Measurements from ENCODE around the gene SPARCL1.
"Not testable (repeated sequence)": the region's sequence is repeated elsewhere in the genome, so short reads cannot be mapped to it uniquely, and the experiment has no call there.

SPARCL1 gene

DNA sequence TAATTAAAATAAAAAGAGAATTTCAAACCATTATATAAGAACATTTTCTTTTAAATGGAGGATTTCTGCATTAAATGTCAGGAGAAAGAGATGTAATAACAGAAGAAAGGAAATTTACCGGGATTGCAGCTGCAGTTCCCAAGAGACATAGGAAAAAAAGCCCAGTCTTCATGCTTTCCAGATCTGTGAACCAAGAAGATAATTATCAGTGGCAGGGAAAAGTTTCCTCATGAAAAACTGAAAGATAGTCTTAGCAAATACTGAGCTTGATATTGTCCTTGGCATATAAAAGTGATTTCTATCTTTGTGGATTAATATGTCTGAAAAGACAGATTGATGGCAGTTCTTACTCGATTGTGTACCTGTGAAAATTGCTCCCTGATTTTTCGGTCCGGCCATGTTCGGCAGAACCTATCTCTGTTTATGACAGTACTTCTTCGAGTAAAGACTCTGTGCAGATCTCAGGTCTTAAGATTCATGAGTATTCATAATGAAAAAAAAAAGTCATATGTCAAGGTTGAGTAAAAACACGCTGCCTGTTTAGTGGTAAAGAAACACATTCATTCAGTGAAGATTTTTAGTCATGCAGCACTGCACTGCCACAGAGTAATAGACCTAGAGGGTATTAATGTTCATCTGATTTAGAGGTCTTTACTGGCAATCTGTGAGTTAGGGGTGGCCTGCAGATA, 29.6 kb downstream of the SPARCL1 start:
- ChIA-PET CTCF (no interaction called here), POLR2A (no interaction called here)
- TF ChIP-seq L3MBTL2 (conservative IDR thresholded peaks at IDR 0.05), result no peak
- TF ChIP-seq HDGF (IDR thresholded peaks at IDR 0.05; ENCODE audit: borderline replicate concordance), result no peak
- TF ChIP-seq FOXA1 (IDR thresholded peaks at IDR 0.05), result no peak
- TF ChIP-seq FOXK2 (IDR thresholded peaks at IDR 0.05), result no peak
- TF ChIP-seq NFRKB (IDR thresholded peaks at IDR 0.05), result no peak
- DNase-seq (ENCODE audit: extremely low spot score), result no peak

DNA sequence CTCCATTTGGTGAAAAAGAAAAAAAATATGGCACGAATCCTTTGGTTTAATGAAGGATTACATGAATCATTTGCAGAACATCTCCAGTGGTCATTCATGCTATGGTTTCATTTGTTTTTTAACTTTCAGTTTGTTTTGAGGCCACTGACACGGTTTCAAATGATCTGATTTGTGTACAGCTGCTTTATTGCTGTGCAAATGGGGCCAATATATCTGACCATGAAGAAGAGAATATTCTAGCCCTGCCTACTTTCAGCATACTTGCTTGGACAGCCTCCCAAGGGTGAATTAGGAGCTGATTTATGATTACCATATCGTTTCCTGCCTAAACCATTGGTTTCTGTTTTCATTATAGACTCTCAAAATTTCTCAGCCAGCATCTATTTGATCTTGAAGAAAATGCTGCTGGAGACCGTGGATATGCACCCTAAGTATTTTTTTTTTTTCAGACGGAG, 30.7 kb downstream of the SPARCL1 start:
- DNase-seq (ENCODE audit: extremely low spot score), result no peak
- TF ChIP-seq SUZ12 (IDR thresholded peaks at IDR 0.05) (no peak), CTBP1 (IDR thresholded peaks at IDR 0.05; ENCODE audit: borderline replicate concordance) (no peak), NFRKB (IDR thresholded peaks at IDR 0.05) (no peak), ZNF384 (IDR thresholded peaks at IDR 0.05) (no peak), FOXM1 (IDR thresholded peaks at IDR 0.05; ENCODE audit: borderline replicate concordance) (no peak), BHLHE40 (IDR thresholded peaks at IDR 0.05; ENCODE audit: borderline replicate concordance) (no peak), ARNT (IDR thresholded peaks at IDR 0.05) (no peak), FOXA1 (IDR thresholded peaks at IDR 0.05) (no peak), LEF1 (IDR thresholded peaks at IDR 0.05; ENCODE audit: borderline replicate concordance) (no peak), TARDBP (IDR thresholded peaks at IDR 0.05) (no peak), SP1 (IDR thresholded peaks at IDR 0.05) (no peak)
- TF ChIP-seq, protein P1, sequence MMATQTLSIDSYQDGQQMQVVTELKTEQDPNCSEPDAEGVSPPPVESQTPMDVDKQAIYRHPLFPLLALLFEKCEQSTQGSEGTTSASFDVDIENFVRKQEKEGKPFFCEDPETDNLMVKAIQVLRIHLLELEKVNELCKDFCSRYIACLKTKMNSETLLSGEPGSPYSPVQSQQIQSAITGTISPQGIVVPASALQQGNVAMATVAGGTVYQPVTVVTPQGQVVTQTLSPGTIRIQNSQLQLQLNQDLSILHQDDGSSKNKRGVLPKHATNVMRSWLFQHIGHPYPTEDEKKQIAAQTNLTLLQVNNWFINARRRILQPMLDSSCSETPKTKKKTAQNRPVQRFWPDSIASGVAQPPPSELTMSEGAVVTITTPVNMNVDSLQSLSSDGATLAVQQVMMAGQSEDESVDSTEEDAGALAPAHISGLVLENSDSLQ (IDR thresholded peaks at IDR 0.05), result no peak
- CTCF ChIA-PET, result interaction anchor here (0.5 to 0.7 kb wide), 3 partner anchors 63 to 457 kb away, joined by 3 read pairs; no protein-coding TSS in a partner anchor
- POLR2A ChIA-PET, result interaction anchor here (0.7 kb wide), 1 partner anchor 436 kb away, joined by 3 read pairs; no protein-coding TSS in a partner anchor

- DNase-seq (ENCODE audit: extremely low spot score), result no peak
- ChIA-PET CTCF (interaction anchor here (1.1 kb wide), 1 partner anchor 278 kb away, joined by 4 read pairs; no protein-coding TSS in a partner anchor), POLR2A (interaction anchor here (0.7 kb wide), 1 partner anchor 437 kb away, joined by 3 read pairs; no protein-coding TSS in a partner anchor)
- no peak for TF ChIP-seq HDGF (IDR thresholded peaks at IDR 0.05; ENCODE audit: borderline replicate concordance)
- no peak for TF ChIP-seq SUZ12 (IDR thresholded peaks at IDR 0.05)
- no peak for TF ChIP-seq ARNT (IDR thresholded peaks at IDR 0.05)
- TF ChIP-seq FOXM1 (IDR thresholded peaks at IDR 0.05; ENCODE audit: borderline replicate concordance), result no peak
- TF ChIP-seq FOXA1 (IDR thresholded peaks at IDR 0.05), result no peak
- no peak for TF ChIP-seq ELF4 (IDR thresholded peaks at IDR 0.05)
- TF ChIP-seq L3MBTL2 (conservative IDR thresholded peaks at IDR 0.05), result no peak
- no peak for TF ChIP-seq SP1 (IDR thresholded peaks at IDR 0.05)
- no peak for TF ChIP-seq CTBP1 (IDR thresholded peaks at IDR 0.05; ENCODE audit: borderline replicate concordance)
- TF ChIP-seq NFRKB (IDR thresholded peaks at IDR 0.05), result no peak
- TF ChIP-seq, protein P1 (IDR thresholded peaks at IDR 0.05), result no peak
Measured at GRCh38 chr4:87497578-87497977, 31.6 kb downstream of the SPARCL1 start.

DNA sequence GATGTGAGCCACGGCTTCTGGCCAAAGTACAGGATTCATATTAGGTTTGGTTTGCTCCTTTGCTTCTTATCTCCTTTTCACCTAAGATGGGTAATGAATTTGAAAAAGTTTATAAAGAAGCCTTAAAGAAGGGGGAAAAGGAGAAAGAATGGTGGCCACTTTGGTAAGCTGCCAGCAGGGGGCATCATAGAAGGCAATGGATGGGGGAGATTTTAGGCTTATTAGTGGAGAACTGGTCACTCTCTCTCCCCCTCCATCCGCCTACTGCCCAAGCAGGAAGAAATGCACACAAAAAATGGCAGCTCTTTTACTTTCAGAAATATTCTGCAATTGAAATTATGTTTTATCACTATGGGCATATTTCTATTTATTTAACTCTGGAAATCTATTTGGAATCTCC, 32.0 kb downstream of the SPARCL1 start:
- CTCF ChIA-PET, result interaction anchor here (1.1 kb wide), 1 partner anchor 278 kb away, joined by 4 read pairs; no protein-coding TSS in a partner anchor
- POLR2A ChIA-PET, result no interaction called here
- peak; percentile 30 for DNase-seq (ENCODE audit: extremely low spot score)
- TF ChIP-seq SUZ12 (IDR thresholded peaks at IDR 0.05) (no peak), FOXA1 (IDR thresholded peaks at IDR 0.05) (no peak), ZNF384 (IDR thresholded peaks at IDR 0.05) (no peak), ELF4 (IDR thresholded peaks at IDR 0.05) (no peak), FOXM1 (IDR thresholded peaks at IDR 0.05; ENCODE audit: borderline replicate concordance) (no peak), LEF1 (IDR thresholded peaks at IDR 0.05; ENCODE audit: borderline replicate concordance) (no peak), BHLHE40 (IDR thresholded peaks at IDR 0.05; ENCODE audit: borderline replicate concordance) (no peak), CTBP1 (IDR thresholded peaks at IDR 0.05; ENCODE audit: borderline replicate concordance) (no peak), SP1 (IDR thresholded peaks at IDR 0.05) (no peak), NFRKB (IDR thresholded peaks at IDR 0.05) (no peak), HDGF (IDR thresholded peaks at IDR 0.05; ENCODE audit: borderline replicate concordance) (no peak)
- TF ChIP-seq, protein P1 (IDR thresholded peaks at IDR 0.05), result no peak

- TF ChIP-seq TARDBP (IDR thresholded peaks at IDR 0.05) (no peak), FOXM1 (IDR thresholded peaks at IDR 0.05; ENCODE audit: borderline replicate concordance) (no peak), SUZ12 (IDR thresholded peaks at IDR 0.05) (no peak), ZNF384 (IDR thresholded peaks at IDR 0.05) (no peak), CTBP1 (IDR thresholded peaks at IDR 0.05; ENCODE audit: borderline replicate concordance) (no peak)
- CTCF ChIA-PET, result no interaction called here
- DNase-seq (ENCODE audit: extremely low spot score), result no peak
Measured at GRCh38 chr4:87493115-87493514, 36.1 kb downstream of the SPARCL1 start.

DNA sequence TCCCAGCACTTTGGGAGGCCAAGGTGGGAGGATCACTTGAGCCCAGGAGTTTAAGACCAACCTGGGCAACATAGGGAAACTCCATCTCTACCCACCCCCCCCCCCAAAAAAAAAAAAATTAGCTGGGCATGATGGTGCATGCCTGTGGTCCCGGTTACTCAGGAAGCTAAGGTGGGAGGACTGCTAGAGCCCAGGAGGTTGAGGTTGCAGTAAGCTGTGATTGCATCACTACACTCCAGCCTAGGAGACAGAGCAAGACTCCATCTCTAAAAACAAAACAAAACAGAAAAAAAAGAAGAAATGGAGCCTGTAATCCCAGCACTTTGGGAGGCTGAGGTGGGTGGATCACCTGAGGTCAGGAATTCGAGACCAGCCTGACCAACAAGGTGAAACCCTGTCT, 37.3 kb downstream of the SPARCL1 start:
- CTCF ChIA-PET; POLR2A ChIA-PET; DNase-seq (ENCODE audit: extremely low spot score): not testable (repeated sequence)

More at GRCh38 chr4:87493115-87493514, 36.1 kb downstream of the SPARCL1 start:
- POLR2A ChIA-PET, result no interaction called here

GRCh38 chr4:87491436-87491835, 37.7 kb downstream of the SPARCL1 start:
- no peak for DNase-seq (ENCODE audit: extremely low spot score)
- TF ChIP-seq FOXA1 (IDR thresholded peaks at IDR 0.05) (no peak), L3MBTL2 (conservative IDR thresholded peaks at IDR 0.05) (no peak), TARDBP (IDR thresholded peaks at IDR 0.05) (no peak), ARNT (IDR thresholded peaks at IDR 0.05) (no peak), ZNF384 (IDR thresholded peaks at IDR 0.05) (no peak), BHLHE40 (IDR thresholded peaks at IDR 0.05; ENCODE audit: borderline replicate concordance) (no peak), NFRKB (IDR thresholded peaks at IDR 0.05) (no peak), LEF1 (IDR thresholded peaks at IDR 0.05; ENCODE audit: borderline replicate concordance) (no peak), FOXM1 (IDR thresholded peaks at IDR 0.05; ENCODE audit: borderline replicate concordance) (no peak), CTBP1 (IDR thresholded peaks at IDR 0.05; ENCODE audit: borderline replicate concordance) (no peak), FOXK2 (IDR thresholded peaks at IDR 0.05) (no peak)
- TF ChIP-seq, protein P1 (IDR thresholded peaks at IDR 0.05), result no peak
- CTCF ChIA-PET, result no interaction called here
- POLR2A ChIA-PET, result no interaction called here
